ENCODE results near the gene KLHL3.

DNA sequence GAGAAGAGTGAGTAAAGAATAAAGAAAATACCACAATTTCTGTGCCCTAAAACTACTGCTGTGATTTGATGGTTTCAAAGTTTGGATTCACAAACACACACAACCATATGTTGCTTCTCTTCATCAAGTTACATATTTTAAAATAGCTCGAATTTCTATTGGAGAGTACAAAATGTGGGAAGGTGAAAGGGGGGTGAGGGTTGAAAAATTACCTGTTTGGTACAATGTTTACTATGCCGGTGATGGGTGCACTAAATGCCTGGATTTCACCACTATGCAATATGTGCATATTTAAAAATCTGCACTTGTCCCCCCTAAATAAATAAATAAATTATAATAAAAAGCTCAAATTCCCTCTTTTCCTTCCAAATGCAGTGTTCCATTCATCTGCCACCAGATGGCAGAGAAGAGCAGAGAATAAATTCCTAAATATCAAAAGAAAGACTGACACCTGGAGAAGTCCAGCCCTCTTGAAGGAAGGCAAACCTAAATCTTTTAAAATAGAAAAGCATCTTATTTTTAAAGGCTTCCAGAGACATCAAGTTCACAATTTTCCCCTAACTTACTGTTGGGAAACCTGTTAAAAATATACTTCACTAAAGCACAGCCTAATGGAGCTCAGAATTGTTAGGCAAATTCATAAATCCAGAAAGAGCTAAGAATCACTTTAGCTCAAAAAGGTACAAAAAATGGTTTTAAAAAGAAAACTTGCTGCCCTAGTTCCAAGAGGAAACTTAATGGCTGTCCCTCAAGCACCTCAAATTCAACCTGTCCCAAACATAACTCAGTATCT is 43.1 kb upstream of the KLHL3 start:
- no peak for TF ChIP-seq REST (IDR thresholded peaks at IDR 0.05; ENCODE audit: unreplicated experiment)
- peak; percentile 69 to 85 for TF ChIP-seq CTCF (conservative IDR thresholded peaks at IDR 0.05; ENCODE audit: low read depth in 2 of 2)
- no peak for TF ChIP-seq POLR2AphosphoS5 (IDR thresholded peaks at IDR 0.05; ENCODE audit: low read depth)
- TF ChIP-seq CREB1 (CRISPR knock-in tag; IDR thresholded peaks at IDR 0.05; ENCODE audit: low read depth) = no peak
- no peak for TF ChIP-seq ZNF114 (CRISPR knock-in tag; IDR thresholded peaks at IDR 0.05)
- TF ChIP-seq JUNB (IDR thresholded peaks at IDR 0.05; ENCODE audit: unreplicated experiment) = no peak
- no peak for TF ChIP-seq EZH2phosphoT487 (IDR thresholded peaks at IDR 0.05; ENCODE audit: unreplicated experiment)

All from GM23338 (cell line).